ENCODE results near the gene TRIP13. TPM values are rescaled to one million over a fixed set of nuclear protein-coding genes. Genes with fewer than 3 reads are reported as not detected.

Gene TRIP13
- total and polyA plus RNA-seq, 2 of the 4 experiments (the other 2 are of a cell fraction), result 17.1 to 35.5 TPM

GRCh38 chr5:929596-929995 is 36.9 kb downstream of the TRIP13 start:
- Histone ChIP-seq H3K9ac (ENCODE audit: low read depth, low read length) (no peak overlapping the region), H3K36me3 (ENCODE audit: control insufficient read depth, insufficient read depth, low read length) (no peaks in the 10 kb centered on the region), H3K27ac (ENCODE audit: insufficient read depth, low read length) (no peak overlapping the region), H2AK9ac (replicated peaks; ENCODE audit: low read depth, low read length, poor library complexity) (no peak overlapping the region), H3K18ac (ENCODE audit: low read depth, low read length) (no peak overlapping the region), H3K23ac (ENCODE audit: low read depth, low read length) (no peak overlapping the region), H3K4me2 (ENCODE audit: low read depth, low read length) (no peak overlapping the region), H2BK20ac (ENCODE audit: low read depth, low read length) (no peak overlapping the region), H3K9me3 (ENCODE audit: control insufficient read depth, insufficient read depth, low read length) (no peaks in the 10 kb centered on the region), H4K5ac (ENCODE audit: low read depth, low read length) (no peak overlapping the region), H2AK5ac (ENCODE audit: low read depth, low read length) (no peak overlapping the region), H3K4ac (ENCODE audit: low read depth, low read length) (no peak overlapping the region), H4K20me1 (ENCODE audit: insufficient read depth, low read length) (no peaks in the 10 kb centered on the region), H3K4me1 (ENCODE audit: control insufficient read depth, insufficient read depth, low read length) (peaks cover 7% of the 10 kb centered on the region; the same call in 1 of the 2 replicates), H2BK5ac (ENCODE audit: low read depth, low read length, poor library complexity, severe bottlenecking) (no peak overlapping the region), H2BK120ac (ENCODE audit: low read depth, low read length) (no peak overlapping the region), H4K8ac (ENCODE audit: low read depth in 2 of 2, low read length in 2 of 2) (no peak overlapping the region), H4K91ac (ENCODE audit: insufficient read depth, low read depth, low read length) (no peak overlapping the region), H2BK15ac (ENCODE audit: low read depth, low read length) (no peak overlapping the region), H3K27me3 (ENCODE audit: control insufficient read depth, insufficient read depth, low read length) (peaks cover 25% of the 10 kb centered on the region), H3K14ac (replicated peaks; ENCODE audit: low read depth, low read length) (no peak overlapping the region), H3K56ac (ENCODE audit: extremely low read depth, insufficient read depth, low read length) (no peak overlapping the region), H3K9me1 (ENCODE audit: insufficient read depth, low read length) (no peaks in the 10 kb centered on the region; the same call in 1 of the 2 replicates), H2AFZ (replicated peaks; ENCODE audit: low read length, poor library complexity) (no peak overlapping the region), H3K4me3 (ENCODE audit: insufficient read depth, low read depth, low read length) (no peak overlapping the region), H3K79me1 (ENCODE audit: low read depth in 1 of 2, low read length in 2 of 2) (no peaks in the 10 kb centered on the region)
- in situ Hi-C loops (cut with MboI; ENCODE audit: low sequenced_read_pairs), result no loop called here
- BruUV-seq (replicated peaks), result no TSS peak
- intact Hi-C loops (cut with micrococcal nuclease), result no loop called here
- ChIA-PET POLR2A (ENCODE audit: unreplicated experiment) (no interaction called here), CTCF (interaction anchor here (0.9 kb wide), 1 partner anchor 209 kb away, joined by 3 read pairs; no protein-coding TSS in a partner anchor)
- dilution Hi-C loops (cut with HindIII; ENCODE audit: low sequenced_read_pairs, unreplicated experiment), result no loop called here
- DNase-seq (no peak), ATAC-seq (ENCODE audit: low read depth) (no peak)
- TF ChIP-seq POLR2A (IDR thresholded peaks at IDR 0.05; ENCODE audit: low read depth, low read length) (no peak), FOS (IDR thresholded peaks at IDR 0.05; ENCODE audit: low read depth, low read length) (no peak)

Data from IMR-90 (cell line).